Esophagus (tissue), 2 donors: ENCODE data around the gene PML. TPM values are rescaled to one million over a fixed set of nuclear protein-coding genes. Genes with fewer than 3 reads are reported as not detected.
"Not testable (repeated sequence)": the region's sequence is repeated elsewhere in the genome, so short reads cannot be mapped to it uniquely, and the experiment has no call there.

ENCODE experiments used
- H3K27ac ChIP-seq, 2 donors: one replicate each; pipeline ENCODE4 v1.5.1; 2013; ENCODE audit warnings: low read depth in 2 of 2, mild to moderate bottlenecking in 2 of 2, inconsistent platforms in 1 of 2, low read length in 1 of 2, moderate library complexity in 1 of 2
- H3K27me3 ChIP-seq, 2 donors: one replicate each; pipeline ENCODE4 v1.6.1; 2013; ENCODE audit warnings: low read length in 2 of 2, control low read depth in 1 of 2, mild to moderate bottlenecking in 1 of 2; ENCODE audit not compliant: insufficient read depth in 2 of 2, control insufficient read depth in 1 of 2
- H3K36me3 ChIP-seq, 2 donors: one replicate each; pipeline ENCODE4 v1.6.1; 2013; ENCODE audit warnings: low read length in 1 of 2; ENCODE audit not compliant: control insufficient read depth in 2 of 2, insufficient read depth in 2 of 2
- H3K4me1 ChIP-seq, 2 donors: one replicate each; pipeline ENCODE4 v1.6.1; 2013; ENCODE audit warnings: low read length in 1 of 2; ENCODE audit not compliant: control insufficient read depth in 2 of 2, insufficient read depth in 2 of 2
- H3K4me3 ChIP-seq, 2 donors: one replicate each; pipeline ENCODE4 v1.5.1; 2013; ENCODE audit warnings: low read length in 2 of 2, mild to moderate bottlenecking in 2 of 2, low read depth in 1 of 2, moderate library complexity in 1 of 2
- H3K9me3 ChIP-seq, 2 donors: one replicate each; pipeline ENCODE4 v1.6.1; 2013; ENCODE audit warnings: mild to moderate bottlenecking in 2 of 2, low read depth in 1 of 2, low read length in 1 of 2, moderate library complexity in 1 of 2; ENCODE audit not compliant: control insufficient read depth in 2 of 2, insufficient read depth in 1 of 2
- WGBS, 2 donors: extraction: QIAGEN DNeasy Blood & Tissue Kit; methylation state at CpG; one replicate each; pipeline ENCODE4 v1.1.7; 2013; 5-methylcytosine and 5-hydroxymethylcytosine counted together
- polyA plus RNA-seq, 2 donors: library from polyadenylated mRNA; stranded (reverse); fragments of 200-250 nt; gene quantifications; one replicate each; pipeline ENCODE4 v1.2.3, GENCODE V29; 2013
- donor health status: healthy with polysubstance abuse.
- donor health status: Bipolar disorder and iron deficiency.

The PML gene
- polyA plus RNA-seq, 2 donors = 16.9 to 18.8 TPM

DNA sequence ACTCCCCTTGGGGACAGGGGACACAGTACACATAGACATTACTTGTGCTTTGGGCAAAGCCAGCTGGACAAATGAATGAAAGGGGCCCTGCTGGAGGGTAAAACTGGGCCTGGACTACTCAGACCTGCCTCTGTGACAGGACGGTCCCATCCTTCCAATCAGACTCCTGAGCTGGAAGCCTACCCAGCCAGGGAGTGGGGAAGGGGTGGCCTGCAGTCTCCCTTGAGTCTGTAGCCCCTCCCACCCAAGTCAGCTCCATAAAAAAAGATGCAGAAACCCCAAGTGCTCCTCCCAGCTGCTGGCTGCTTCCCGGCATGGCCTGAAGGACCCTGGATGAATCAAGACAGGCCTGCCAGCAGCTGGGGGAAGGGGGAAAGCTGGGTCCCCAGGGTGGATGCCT is 100.1 kb downstream of the PML start:
- not testable (repeated sequence) for H3K4me3 ChIP-seq, H3K27me3 ChIP-seq, H3K36me3 ChIP-seq, H3K4me1 ChIP-seq, H3K9me3 ChIP-seq, H3K27ac ChIP-seq
- WGBS, 2 donors = no CpG with 5 or more reads among the region's 2 CpGs

DNA sequence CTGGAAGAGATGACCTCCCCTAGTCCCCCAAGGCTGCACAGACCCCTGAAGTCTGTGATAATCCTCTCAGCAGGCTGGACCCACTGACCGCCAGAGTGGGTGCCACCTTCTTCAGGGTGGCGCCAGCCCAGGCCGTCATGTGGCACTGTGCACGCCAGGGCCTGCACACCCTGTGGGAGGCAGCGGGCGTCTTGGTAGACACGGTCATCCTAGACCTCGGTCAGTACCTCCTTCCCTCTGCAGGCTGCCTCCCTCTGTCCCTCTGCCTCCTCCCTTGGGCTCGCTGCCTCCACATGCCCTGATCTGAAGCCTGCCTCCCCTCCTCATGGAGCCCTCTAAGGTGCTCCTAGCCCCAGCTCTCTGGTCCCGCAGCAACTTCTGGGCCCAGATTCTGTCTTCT is 101.1 kb downstream of the PML start:
- H3K27me3 ChIP-seq, H3K27ac ChIP-seq, H3K36me3 ChIP-seq, H3K4me1 ChIP-seq, H3K9me3 ChIP-seq, H3K4me3 ChIP-seq: not testable (repeated sequence)
- WGBS, 2 donors = 71 to 74% methylated on average over 4 to 8 of the region's 10 CpGs

DNA sequence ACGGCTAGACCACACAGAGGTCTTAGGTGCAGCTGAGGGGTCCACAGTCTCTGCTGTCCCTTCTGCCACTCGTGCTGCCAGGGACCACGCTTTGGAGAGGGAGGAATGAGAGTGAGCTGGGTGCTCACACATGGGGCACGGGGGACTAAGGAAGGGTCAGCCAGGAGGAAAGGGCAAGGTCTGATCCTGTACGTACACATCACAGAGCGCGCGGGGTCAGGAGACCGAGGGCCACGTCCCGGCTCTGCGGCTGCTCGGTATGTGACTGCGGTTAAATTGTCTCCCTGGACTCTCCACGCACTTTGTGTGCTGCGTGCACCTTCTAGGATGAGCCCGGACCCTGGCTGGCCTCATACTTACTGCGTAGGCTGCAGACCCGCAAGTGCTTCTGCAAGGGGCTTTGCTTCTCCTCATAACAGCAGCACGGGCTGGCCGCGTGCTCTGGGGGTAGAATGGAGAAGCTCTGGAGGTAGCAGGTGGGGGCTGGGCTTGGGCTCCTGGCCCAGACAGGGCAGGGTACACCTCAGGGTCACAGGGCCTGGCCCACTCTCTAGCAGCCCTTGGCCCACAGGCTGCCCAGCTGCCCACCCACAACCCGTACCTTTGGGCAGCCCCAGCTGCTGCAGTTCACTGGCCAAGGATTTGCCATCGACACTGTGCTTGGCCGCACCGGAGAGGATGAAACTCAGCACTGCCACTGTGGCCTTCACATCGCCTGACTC is 102.4 kb downstream of the PML start:
- not testable (repeated sequence) for H3K36me3 ChIP-seq, H3K9me3 ChIP-seq, H3K4me1 ChIP-seq, H3K4me3 ChIP-seq, H3K27me3 ChIP-seq, H3K27ac ChIP-seq
- no CpG with 5 or more reads among the region's 27 CpGs for WGBS, 2 donors

Other genes with a start within 250 kb of the PML start
- gene INSYN1, start 241.4 kb upstream of the PML start, polyA plus RNA-seq = 10 to 100 TPM; 12.8 to 14.9 TPM
- not detected for gene TBC1D21, start 121.2 kb upstream of the PML start, polyA plus RNA-seq
- gene LOXL1, start 68.3 kb upstream of the PML start, polyA plus RNA-seq = 1 to 10 TPM; 7.2 to 9.6 TPM
- 1 to 10 TPM; 9.0 to 9.5 TPM for gene STOML1, start 2.4 kb upstream of the PML start, polyA plus RNA-seq
- under 1 TPM; 0.02 TPM for gene GOLGA6A, start 87.8 kb downstream of the PML start, polyA plus RNA-seq
- under 1 TPM; 0.10 to 0.12 TPM for gene ISLR2, start 135.9 kb downstream of the PML start, polyA plus RNA-seq
- 1 to 10 TPM; 2.3 to 5.3 TPM for gene ISLR, start 179.0 kb downstream of the PML start, polyA plus RNA-seq
- gene STRA6, start 208.1 kb downstream of the PML start, polyA plus RNA-seq = under 1 TPM; 0.65 to 0.79 TPM
- not detected for gene CCDC33, start 241.6 kb downstream of the PML start, polyA plus RNA-seq